H1 (cell line): ENCODE data around the gene DEFB128. TPM values are rescaled to one million over a fixed set of nuclear protein-coding genes. Genes with fewer than 3 reads are reported as not detected.
"Not testable (repeated sequence)": the region's sequence is repeated elsewhere in the genome, so short reads cannot be mapped to it uniquely, and the experiment has no call there.

Experiments used
- CTCF ChIA-PET: fragments of 300-600 bp; sonication (Branson Sonifier 250); formaldehyde crosslinking; loops from one replicate; lab custom pipeline; 2021; ENCODE audit not compliant: partially characterized antibody; lab: Charles Lee
- POLR2A ChIA-PET: fragments of 300-600 bp; sonication (Branson Sonifier 250); formaldehyde crosslinking; loops from one replicate; lab custom pipeline; 2021; ENCODE audit warnings: inconsistent platforms; ENCODE audit not compliant: partially characterized antibody; lab: Charles Lee
- DNase-seq, 2 experiments: peaks; one replicate each; pipeline versions ENCODE4 v3.0.0 to v3.0.0-alpha.2; 2010 to 2022; ENCODE audit warnings: low spot score in 2 of 2, low read depth in 1 of 2, mixed read lengths in 1 of 2
- FAIRE-seq: peaks from 2 replicates; lab custom pipeline; 2011; peaks lifted over from hg19 to GRCh38; lab: Jason Lieb, UNC
- H2AFZ ChIP-seq: 2 replicates; pipeline ENCODE4 v1.8.1; 2012; ENCODE audit warnings: low read length, inconsistent platforms
- H2AK5ac ChIP-seq: 2 replicates; pipeline ENCODE4 v1.6.1; 2013; ENCODE audit warnings: low read depth, low read length
- H2BK120ac ChIP-seq: replicated peaks from 2 replicates; pipeline ENCODE3; 2013; ENCODE audit warnings: low read depth, low read length, inconsistent platforms
- H2BK12ac ChIP-seq: 2 replicates; pipeline ENCODE4 v1.6.1; 2013; ENCODE audit warnings: low read depth, low read length
- H2BK15ac ChIP-seq: 2 replicates; pipeline ENCODE4 v1.6.1; 2013; ENCODE audit warnings: low read length
- H2BK20ac ChIP-seq: 2 replicates; pipeline ENCODE4 v1.6.1; 2013; ENCODE audit warnings: low read length
- H2BK5ac ChIP-seq: 2 replicates; pipeline ENCODE4 v1.6.1; 2013; ENCODE audit warnings: low read depth, low read length
- H3K14ac ChIP-seq: 2 replicates; pipeline ENCODE4 v1.6.1; 2013; ENCODE audit warnings: inconsistent platforms; ENCODE audit not compliant: insufficient read length
- H3K18ac ChIP-seq: 2 replicates; pipeline ENCODE4 v1.6.1; 2013; ENCODE audit warnings: low read length; ENCODE audit errors: extremely low read depth
- H3K23ac ChIP-seq: 2 replicates; pipeline ENCODE4 v1.6.1; 2013; ENCODE audit warnings: inconsistent platforms; ENCODE audit not compliant: insufficient read length
- H3K23me2 ChIP-seq: 2 replicates; pipeline ENCODE4 v1.6.1; 2013; ENCODE audit warnings: low read depth, low read length
- H3K27ac ChIP-seq: 2 replicates; pipeline ENCODE4 v1.6.1; 2011; ENCODE audit warnings: low read depth, low read length, inconsistent platforms
- H3K27me3 ChIP-seq, 4 experiments: replicated peaks in 1 of 4; 1 replicate in 1 of 4; 2 replicates in 3 of 4; pipeline versions ENCODE4 v1.6.1 to v1.8.1; 2011 to 2013; ENCODE audit warnings: low read length in 3 of 4, mild to moderate bottlenecking in 3 of 4, inconsistent platforms in 2 of 4, mixed read lengths in 2 of 4, moderate library complexity in 1 of 4; ENCODE audit not compliant: control insufficient read depth in 3 of 4, insufficient read depth in 3 of 4; ENCODE audit errors: extremely low read depth in 1 of 4
- H3K36me3 ChIP-seq, 4 experiments: 2 replicates each; pipeline versions ENCODE4 v1.6.1 to v1.8.1; 2011 to 2013; ENCODE audit warnings: mild to moderate bottlenecking in 4 of 4, low read length in 3 of 4, moderate library complexity in 2 of 4, control low read depth in 1 of 4, inconsistent platforms in 1 of 4; ENCODE audit not compliant: insufficient read depth in 4 of 4, control insufficient read depth in 2 of 4
- H3K4ac ChIP-seq: replicated peaks from 2 replicates; pipeline ENCODE3; 2013; ENCODE audit warnings: low read length, low read depth, mixed read lengths, inconsistent platforms; ENCODE audit not compliant: insufficient read length
- H3K4me1 ChIP-seq, 4 experiments: replicated peaks in 1 of 4; 1 replicate in 1 of 4; 2 replicates in 3 of 4; pipeline versions ENCODE4 v1.6.1 to v1.8.1; 2011 to 2013; ENCODE audit warnings: low read length in 3 of 4, inconsistent platforms in 2 of 4, mixed read lengths in 1 of 4; ENCODE audit not compliant: insufficient read depth in 4 of 4, control insufficient read depth in 3 of 4
- H3K4me2 ChIP-seq, 2 experiments: 2 replicates each; pipeline versions ENCODE4 v1.6.1 to v1.8.1; 2011 to 2013; ENCODE audit warnings: low read depth in 2 of 2, low read length in 2 of 2, control low read depth in 1 of 2, inconsistent platforms in 1 of 2, mild to moderate bottlenecking in 1 of 2; ENCODE audit not compliant: insufficient read depth in 1 of 2
- H3K4me3 ChIP-seq, 4 experiments: fragments of 200-600, 300-600 bp in 1 of 4; sonication (generic), shearing (Covaris generic), sonication (Bioruptor Twin) in 1 of 4; 2 replicates each; pipeline versions ENCODE4 v1.5.1 to v1.8.1; 2011 to 2016; ENCODE audit warnings: low read length in 4 of 4, low read depth in 3 of 4, control low read depth in 2 of 4, inconsistent platforms in 2 of 4, mild to moderate bottlenecking in 2 of 4, mixed read lengths in 1 of 4, moderate library complexity in 1 of 4; ENCODE audit not compliant: insufficient read depth in 2 of 4; ENCODE audit errors: extremely low read depth in 1 of 4
- H3K56ac ChIP-seq: replicated peaks from 2 replicates; pipeline ENCODE3; 2013; ENCODE audit warnings: low read depth, mild to moderate bottlenecking, mixed read lengths, low read length, inconsistent platforms; ENCODE audit not compliant: insufficient read length
- H3K79me1 ChIP-seq: 2 replicates; pipeline ENCODE4 v1.6.1; 2013; ENCODE audit warnings: low read depth, low read length, control low read depth
- H3K79me2 ChIP-seq, 2 experiments: 2 replicates each; pipeline versions ENCODE4 v1.6.1 to v1.8.1; 2012 to 2013; ENCODE audit warnings: low read length in 2 of 2, mild to moderate bottlenecking in 2 of 2, inconsistent platforms in 1 of 2; ENCODE audit not compliant: insufficient read depth in 2 of 2, control insufficient read depth in 1 of 2
- H3K9ac ChIP-seq, 4 experiments: replicated peaks in 1 of 4; 1 replicate in 1 of 4; 2 replicates in 3 of 4; pipeline versions ENCODE4 v1.6.1 to v1.8.1; 2011 to 2013; ENCODE audit warnings: low read depth in 3 of 4, low read length in 3 of 4, control low read depth in 2 of 4, mild to moderate bottlenecking in 2 of 4, moderate library complexity in 2 of 4, inconsistent platforms in 1 of 4; ENCODE audit errors: extremely low read depth in 1 of 4
- H3K9me3 ChIP-seq, 2 experiments: 2 replicates each; pipeline versions ENCODE4 v1.6.1 to v1.8.1; 2012 to 2013; ENCODE audit warnings: mild to moderate bottlenecking in 2 of 2, moderate library complexity in 2 of 2, control low read depth in 1 of 2, inconsistent platforms in 1 of 2, low read depth in 1 of 2, low read length in 1 of 2, mixed read lengths in 1 of 2; ENCODE audit not compliant: insufficient read depth in 2 of 2
- H4K20me1 ChIP-seq, 2 experiments: replicated peaks in 1 of 2; 2 replicates each; pipeline versions ENCODE3 to v1.8.1; 2011 to 2013; ENCODE audit warnings: inconsistent platforms in 2 of 2, low read length in 2 of 2, mild to moderate bottlenecking in 1 of 2; ENCODE audit not compliant: insufficient read depth in 2 of 2, control insufficient read depth in 1 of 2
- H4K5ac ChIP-seq: 2 replicates; pipeline ENCODE4 v1.6.1; 2013; ENCODE audit warnings: low read length, low read depth, mixed read lengths, inconsistent platforms; ENCODE audit not compliant: insufficient read length
- H4K8ac ChIP-seq: 2 replicates; pipeline ENCODE4 v1.8.0; 2013; ENCODE audit warnings: mild to moderate bottlenecking, moderate library complexity, low read length, inconsistent platforms; ENCODE audit not compliant: insufficient read depth; ENCODE audit errors: extremely low read depth
- H4K91ac ChIP-seq: replicated peaks from 2 replicates; pipeline ENCODE3; 2013; ENCODE audit warnings: low read length, mixed read lengths, inconsistent platforms; ENCODE audit not compliant: insufficient read length
- WGBS, 2 experiments: shearing (Covaris generic) in 1 of 2; methylation state at CpG; one replicate each; pipeline versions ENCODE4 v1.1.6 to v1.1.7; 2013 to 2015; ENCODE audit warnings: low lambda C conversion rate in 2 of 2, mixed read lengths in 2 of 2, inconsistent platforms in 1 of 2, low coverage in 1 of 2, missing lambda C conversion rate in 1 of 2; ENCODE audit not compliant: insufficient replicate concordance in 2 of 2, insufficient coverage in 1 of 2, insufficient read length in 1 of 2; ENCODE audit errors: extremely low coverage in 1 of 2, missing lambda C conversion rate in 1 of 2; 5-methylcytosine and 5-hydroxymethylcytosine counted together
- polyA plus RNA-seq, 7 experiments: library from polyadenylated mRNA; depleted of rRNA in 3 of 7; stranded (reverse) in 5 of 7; unstranded in 2 of 7; fragments of >200 nt in 5 of 7; fragments of 200-250 nt in 2 of 7; gene quantifications; 1 replicate in 5 of 7; 2 replicates in 1 of 7; 4 replicates in 1 of 7; pipeline versions ENCODE4 v1.2.1 to v1.2.3, GENCODE V29; 2011 to 2013; ENCODE audit warnings: missing spikeins in 2 of 7, mixed read lengths in 2 of 7
- total RNA-seq: library from RNA; stranded (reverse); fragmentation: NEBNext Ultra II Directional; extraction: Animal tissue kit (Norgen Biotek cat#: 25700); gene quantifications from 2 replicates; pipeline ENCODE4 v1.2.1, GENCODE V29; 2021

Gene DEFB128
- total and polyA plus RNA-seq, 2 of the 8 experiments (the other 6 are each of a cell fraction or from before 2014, with no cell fraction given) = not detected

DNA sequence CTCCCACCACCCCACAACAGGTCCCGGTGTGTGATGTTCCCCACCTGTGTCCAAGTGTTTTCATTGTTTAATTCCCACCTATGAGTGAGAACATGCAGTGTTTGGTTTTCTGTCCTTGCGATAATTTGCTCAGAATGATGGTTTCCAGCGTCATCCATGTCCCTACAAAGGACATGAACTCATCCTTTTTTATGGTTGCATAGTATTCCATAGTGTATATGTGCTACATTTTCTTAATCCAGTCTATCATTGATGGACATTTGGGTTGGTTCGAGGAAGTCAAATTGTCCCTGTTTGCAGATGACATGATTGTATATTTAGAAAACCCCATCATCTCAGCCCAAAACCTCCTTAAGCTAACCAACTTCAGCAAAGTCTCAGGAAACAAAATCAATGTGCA, 14.1 kb upstream of the DEFB128 start:
- DNase-seq, H2BK15ac ChIP-seq, H3K4ac ChIP-seq, FAIRE-seq, H2AK5ac ChIP-seq, H2BK12ac ChIP-seq, H4K5ac ChIP-seq, H3K56ac ChIP-seq, H4K20me1 ChIP-seq, POLR2A ChIA-PET, H2BK120ac ChIP-seq, H3K79me1 ChIP-seq, H3K4me1 ChIP-seq, H2BK5ac ChIP-seq, H3K9ac ChIP-seq, H3K4me3 ChIP-seq, H3K36me3 ChIP-seq, H3K27me3 ChIP-seq, H3K79me2 ChIP-seq, H3K4me2 ChIP-seq, H4K91ac ChIP-seq, H2AFZ ChIP-seq, H3K23ac ChIP-seq, H3K27ac ChIP-seq, H4K8ac ChIP-seq, CTCF ChIA-PET, H3K18ac ChIP-seq, H3K14ac ChIP-seq, H3K23me2 ChIP-seq, H2BK20ac ChIP-seq: not testable (repeated sequence)
- peaks cover 35 to 44% of the 10 kb centered on the region in 2 experiments for H3K9me3 ChIP-seq
- 66% methylated on average over 4 of the region's 4 CpGs; no CpG with 5 or more reads in 1 of the 2 experiments for WGBS, 2 experiments
